ENCODE results near the gene CCDC187.

Gene CCDC187

DNA sequence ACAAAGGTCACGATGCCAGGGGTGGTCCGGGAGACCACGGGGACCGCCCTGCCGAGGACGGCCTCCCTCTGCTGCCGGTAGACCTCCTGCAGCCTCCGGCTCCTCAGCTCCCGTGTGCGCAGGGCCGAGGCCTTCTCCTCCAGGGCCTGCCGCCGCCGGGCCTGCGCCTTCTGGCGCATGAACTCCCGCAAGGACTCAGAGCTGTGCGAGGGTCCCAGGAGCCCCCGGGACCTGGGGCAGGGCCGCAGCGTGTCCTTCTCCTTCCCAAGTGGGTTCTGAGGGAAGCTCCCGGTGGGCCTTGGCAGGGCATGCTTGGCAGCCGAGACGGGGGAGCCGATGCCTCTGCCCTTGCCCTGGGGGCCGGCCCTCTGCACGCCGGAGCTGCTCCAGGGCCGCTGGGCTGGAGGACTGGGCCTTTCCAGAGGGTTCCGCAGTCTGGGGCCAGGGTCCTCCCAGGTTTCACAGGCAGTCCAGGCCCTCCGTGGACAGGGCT is 13.3 kb downstream of the CCDC187 start:
- TF ChIP-seq TAF1 (IDR thresholded peaks at IDR 0.05; ENCODE audit: low read depth, low read length), result no peak
- TF ChIP-seq SPI1 (IDR thresholded peaks at IDR 0.05; ENCODE audit: low read depth, low read length), result no peak
- TF ChIP-seq POLR2AphosphoS5 (IDR thresholded peaks at IDR 0.05; ENCODE audit: low read depth, low read length), result no peak
- TF ChIP-seq POLR2A (IDR thresholded peaks at IDR 0.05; ENCODE audit: low read depth, low read length), result no peak
- TF ChIP-seq POU2F2 (IDR thresholded peaks at IDR 0.05; ENCODE audit: low read depth, low read length), result no peak
- no peak for TF ChIP-seq PAX5 (IDR thresholded peaks at IDR 0.05; ENCODE audit: insufficient read depth, low read length, severe bottlenecking)
- no peak for FAIRE-seq
- no peak for DNase-seq (ENCODE audit: insufficient read length, low spot score)

DNA sequence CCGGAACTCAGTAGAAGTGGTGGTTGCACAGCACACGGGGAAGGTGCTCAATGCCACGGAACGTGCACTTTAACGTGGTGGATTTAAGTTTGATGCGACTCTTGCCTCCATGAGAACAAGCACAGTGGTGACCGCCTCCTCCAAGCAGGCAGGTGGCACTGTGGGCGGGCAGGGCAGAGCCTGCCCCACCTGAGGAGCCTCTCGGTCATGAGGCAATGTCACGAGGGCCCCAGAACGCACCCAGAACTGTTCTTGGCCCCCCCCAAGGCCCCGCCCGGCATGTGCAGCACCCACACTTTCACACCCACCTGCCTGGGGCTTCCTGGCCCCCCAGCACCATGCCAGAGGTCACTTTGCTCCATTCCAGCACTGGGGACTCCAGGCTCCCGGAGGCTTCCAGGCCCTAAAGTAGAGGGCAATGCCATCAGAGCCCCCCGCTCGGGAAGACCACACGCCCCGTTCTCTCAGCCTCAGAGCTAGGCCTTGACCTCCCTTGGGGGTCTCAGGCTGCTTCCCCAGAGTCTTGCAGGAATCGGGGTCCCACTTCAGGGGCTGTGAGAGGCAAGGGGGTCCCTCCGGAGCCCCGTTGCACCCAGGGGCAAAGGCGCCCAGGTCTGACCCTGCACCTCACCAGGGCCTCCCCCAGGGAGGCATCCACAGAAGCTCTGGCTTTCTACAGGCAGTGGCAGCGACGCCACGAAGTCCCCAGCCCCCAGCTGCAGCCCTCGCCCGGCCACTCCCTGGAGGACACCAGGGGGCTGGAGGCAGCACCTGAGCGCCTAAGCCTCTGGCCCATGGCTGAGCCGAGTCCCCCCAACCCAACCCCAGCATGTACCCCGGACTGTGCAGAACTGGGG is 14.0 kb downstream of the CCDC187 start:
- no peak for FAIRE-seq
- TF ChIP-seq POU2F2 (IDR thresholded peaks at IDR 0.05; ENCODE audit: low read depth, low read length) (no peak), POLR2A (IDR thresholded peaks at IDR 0.05; ENCODE audit: low read depth, low read length) (no peak), TAF1 (IDR thresholded peaks at IDR 0.05; ENCODE audit: low read depth, low read length) (no peak), POLR2AphosphoS5 (IDR thresholded peaks at IDR 0.05; ENCODE audit: low read depth, low read length) (no peak), SPI1 (IDR thresholded peaks at IDR 0.05; ENCODE audit: low read depth, low read length) (no peak), PAX5 (IDR thresholded peaks at IDR 0.05; ENCODE audit: insufficient read depth, low read length, severe bottlenecking) (no peak)
- no peak for DNase-seq (ENCODE audit: insufficient read length, low spot score)

DNA sequence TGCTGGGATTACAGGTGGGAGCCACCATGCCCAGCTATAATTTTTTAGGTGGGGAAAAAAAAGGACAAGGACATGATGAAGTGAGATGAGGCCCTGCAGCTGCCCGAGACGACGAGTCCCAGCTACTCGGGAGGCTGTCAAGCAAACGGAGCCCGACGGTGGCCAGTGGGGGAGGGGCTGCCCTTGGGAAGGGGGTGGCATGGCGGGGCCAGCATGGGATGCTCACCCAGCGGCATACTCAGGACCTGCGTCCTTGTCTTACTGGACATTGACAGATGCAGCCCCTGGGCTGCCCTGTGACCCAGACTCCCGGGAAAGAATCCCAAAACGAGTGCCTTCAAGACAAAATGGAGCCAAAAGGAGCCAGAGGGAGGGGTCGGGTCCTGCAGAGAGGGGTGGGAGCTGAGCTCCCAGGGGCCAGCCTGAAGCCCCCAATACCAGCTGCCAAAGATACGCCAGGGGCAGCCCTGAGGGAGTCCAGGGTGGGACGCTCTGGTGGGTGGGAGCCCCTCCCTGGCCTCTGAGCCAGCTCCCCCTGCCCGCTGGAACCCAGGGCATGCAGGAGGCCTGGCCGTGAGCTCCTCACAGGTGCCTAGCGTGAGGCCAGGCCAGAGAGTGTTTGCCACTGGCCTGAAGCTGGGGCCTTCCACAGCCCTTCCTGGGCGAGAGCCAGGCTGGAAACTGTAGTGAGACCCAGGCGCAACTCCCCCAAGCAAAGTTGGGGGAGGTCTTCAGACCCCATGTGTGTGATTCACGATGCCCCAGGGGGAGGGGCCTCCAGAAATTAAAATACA is 15.7 kb downstream of the CCDC187 start:
- no peak for TF ChIP-seq POLR2AphosphoS5 (IDR thresholded peaks at IDR 0.05; ENCODE audit: low read depth, low read length)
- TF ChIP-seq SPI1 (IDR thresholded peaks at IDR 0.05; ENCODE audit: low read depth, low read length), result no peak
- no peak for TF ChIP-seq POU2F2 (IDR thresholded peaks at IDR 0.05; ENCODE audit: low read depth, low read length)
- TF ChIP-seq PAX5 (IDR thresholded peaks at IDR 0.05; ENCODE audit: insufficient read depth, low read length, severe bottlenecking), result no peak
- no peak for TF ChIP-seq POLR2A (IDR thresholded peaks at IDR 0.05; ENCODE audit: low read depth, low read length)
- DNase-seq (ENCODE audit: insufficient read length, low spot score), result no peak
- no peak for FAIRE-seq

DNA sequence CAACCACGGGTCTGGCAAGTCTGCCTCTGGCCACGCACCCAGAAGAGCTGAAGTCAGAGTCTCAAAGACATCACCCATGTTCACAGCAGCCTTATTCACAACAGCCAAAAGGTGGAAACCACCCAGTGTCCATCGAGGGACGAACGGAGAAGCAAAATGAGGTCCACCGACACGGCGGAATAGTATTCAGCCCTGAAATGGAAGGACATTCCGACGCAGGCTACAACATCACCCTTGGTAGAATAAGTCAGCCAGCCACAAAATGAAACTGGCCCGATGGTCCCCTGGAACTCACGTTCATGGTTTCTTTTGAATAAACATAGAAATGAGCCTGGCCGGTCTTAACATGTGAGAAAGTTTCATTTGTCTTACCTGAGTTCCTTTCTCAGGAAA is 16.9 kb downstream of the CCDC187 start:
- TF ChIP-seq POLR2AphosphoS5 (IDR thresholded peaks at IDR 0.05; ENCODE audit: low read depth, low read length) (no peak), POU2F2 (IDR thresholded peaks at IDR 0.05; ENCODE audit: low read depth, low read length) (no peak), TAF1 (IDR thresholded peaks at IDR 0.05; ENCODE audit: low read depth, low read length) (no peak), POLR2A (IDR thresholded peaks at IDR 0.05; ENCODE audit: low read depth, low read length) (no peak), SPI1 (IDR thresholded peaks at IDR 0.05; ENCODE audit: low read depth, low read length) (no peak), PAX5 (IDR thresholded peaks at IDR 0.05; ENCODE audit: insufficient read depth, low read length, severe bottlenecking) (no peak)
- DNase-seq (ENCODE audit: insufficient read length, low spot score) (no peak), FAIRE-seq (no peak)

DNA sequence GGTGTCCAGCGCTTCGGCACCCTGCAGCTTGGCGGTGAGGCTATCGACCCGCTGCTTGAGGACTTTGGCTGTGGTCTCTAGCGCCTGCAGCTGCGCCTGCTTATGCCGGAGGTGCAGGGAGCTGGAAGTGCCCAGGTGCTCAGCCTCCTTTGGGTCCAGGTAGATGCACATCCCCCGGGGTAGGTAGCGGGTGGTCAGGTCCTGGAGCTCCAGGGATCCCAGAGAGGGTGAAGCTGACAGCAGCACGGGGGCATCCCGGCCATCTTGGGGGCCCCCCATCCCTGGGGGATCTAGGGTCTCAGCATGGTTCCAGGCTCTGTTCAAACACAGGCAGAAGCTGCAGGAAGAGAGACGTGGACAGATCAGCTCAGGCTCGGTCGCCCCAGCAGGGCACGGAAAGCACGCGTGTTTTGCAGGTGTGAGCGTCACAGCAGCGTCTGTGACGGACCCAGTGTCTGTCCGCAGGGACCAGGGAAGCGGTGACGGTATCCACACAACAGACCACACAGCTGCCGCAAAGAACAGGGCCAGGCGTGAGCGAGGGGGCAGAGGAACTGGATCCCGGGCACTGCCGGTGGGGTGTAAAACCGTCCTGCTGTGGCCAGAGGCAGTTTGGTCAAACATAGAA is 17.4 kb downstream of the CCDC187 start:
- no peak for TF ChIP-seq TAF1 (IDR thresholded peaks at IDR 0.05; ENCODE audit: low read depth, low read length)
- no peak for TF ChIP-seq SPI1 (IDR thresholded peaks at IDR 0.05; ENCODE audit: low read depth, low read length)
- no peak for TF ChIP-seq POU2F2 (IDR thresholded peaks at IDR 0.05; ENCODE audit: low read depth, low read length)
- no peak for TF ChIP-seq POLR2AphosphoS5 (IDR thresholded peaks at IDR 0.05; ENCODE audit: low read depth, low read length)
- TF ChIP-seq POLR2A (IDR thresholded peaks at IDR 0.05; ENCODE audit: low read depth, low read length), result no peak
- no peak for TF ChIP-seq PAX5 (IDR thresholded peaks at IDR 0.05; ENCODE audit: insufficient read depth, low read length, severe bottlenecking)
- DNase-seq (ENCODE audit: insufficient read length, low spot score), result no peak
- no peak for FAIRE-seq

DNA sequence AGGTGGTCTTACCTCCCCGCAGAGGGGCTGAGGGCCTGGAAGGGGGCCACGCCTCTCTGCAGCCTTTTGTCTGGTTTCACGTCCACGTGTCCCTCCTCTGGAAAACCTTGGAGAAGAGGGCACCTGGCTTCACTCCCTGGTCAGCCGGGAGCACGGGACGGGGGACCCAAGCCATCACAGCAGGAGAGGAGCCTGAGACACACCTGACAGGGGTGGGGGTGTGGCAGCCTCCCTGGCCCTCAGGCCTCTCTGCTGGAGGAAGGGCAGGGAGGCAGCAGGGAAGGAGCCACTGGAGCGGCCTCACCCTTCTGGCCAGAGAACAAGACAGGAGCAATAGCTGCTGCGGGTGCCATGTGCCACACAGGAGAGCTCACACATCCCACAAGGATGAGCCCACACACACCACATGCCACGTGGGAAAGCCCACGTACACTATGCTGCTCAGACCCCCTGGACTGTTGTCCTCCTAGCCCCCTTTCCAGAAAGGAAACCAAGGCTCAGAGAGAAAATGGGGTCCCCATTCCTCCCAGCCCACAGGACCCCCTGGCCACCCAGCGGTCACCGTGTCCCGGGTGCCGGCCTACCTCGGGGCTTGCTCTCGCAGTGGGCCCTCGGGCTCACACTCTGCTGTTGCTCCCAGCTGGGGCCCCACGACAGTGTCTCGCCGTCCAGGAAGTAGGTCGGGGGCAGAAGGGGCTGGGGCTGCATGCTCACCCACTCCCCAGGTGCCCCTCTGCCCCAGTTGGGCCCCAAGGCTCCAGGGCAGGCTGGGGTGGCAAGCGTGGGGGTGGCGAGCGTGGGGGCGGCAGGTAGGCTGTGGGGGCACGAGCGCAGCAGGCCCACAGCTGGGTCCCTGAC is 18.2 kb downstream of the CCDC187 start:
- no peak for FAIRE-seq
- DNase-seq (ENCODE audit: insufficient read length, low spot score), result no peak
- TF ChIP-seq TAF1 (IDR thresholded peaks at IDR 0.05; ENCODE audit: low read depth, low read length), result no peak
- TF ChIP-seq POLR2AphosphoS5 (IDR thresholded peaks at IDR 0.05; ENCODE audit: low read depth, low read length), result no peak
- TF ChIP-seq SPI1 (IDR thresholded peaks at IDR 0.05; ENCODE audit: low read depth, low read length), result no peak
- TF ChIP-seq PAX5 (IDR thresholded peaks at IDR 0.05; ENCODE audit: insufficient read depth, low read length, severe bottlenecking), result no peak
- no peak for TF ChIP-seq POU2F2 (IDR thresholded peaks at IDR 0.05; ENCODE audit: low read depth, low read length)
- no peak for TF ChIP-seq POLR2A (IDR thresholded peaks at IDR 0.05; ENCODE audit: low read depth, low read length)

DNA sequence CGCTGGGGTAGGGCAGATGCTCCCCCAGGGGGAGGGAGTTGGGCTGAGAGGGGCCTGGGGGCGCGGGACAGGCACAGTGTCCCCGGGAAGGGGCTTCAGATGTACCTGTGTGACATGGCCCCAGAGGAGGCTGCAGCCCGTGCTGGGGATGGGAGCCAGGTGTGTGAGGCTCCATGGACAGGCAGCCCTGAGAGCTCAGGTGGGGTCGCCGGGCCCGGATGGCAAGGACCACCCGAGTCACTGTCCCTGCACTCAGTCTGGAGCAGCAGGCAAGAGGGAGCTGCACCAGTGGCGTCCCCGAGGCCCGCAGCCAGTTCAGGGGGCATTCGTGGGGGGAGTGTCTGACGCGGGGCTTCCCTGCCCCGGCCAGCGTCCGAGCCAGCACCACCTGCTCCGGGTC is 18.9 kb downstream of the CCDC187 start:
- TF ChIP-seq POU2F2 (IDR thresholded peaks at IDR 0.05; ENCODE audit: low read depth, low read length), result no peak
- no peak for TF ChIP-seq POLR2A (IDR thresholded peaks at IDR 0.05; ENCODE audit: low read depth, low read length)
- no peak for TF ChIP-seq POLR2AphosphoS5 (IDR thresholded peaks at IDR 0.05; ENCODE audit: low read depth, low read length)
- no peak for TF ChIP-seq SPI1 (IDR thresholded peaks at IDR 0.05; ENCODE audit: low read depth, low read length)
- no peak for TF ChIP-seq PAX5 (IDR thresholded peaks at IDR 0.05; ENCODE audit: insufficient read depth, low read length, severe bottlenecking)
- TF ChIP-seq TAF1 (IDR thresholded peaks at IDR 0.05; ENCODE audit: low read depth, low read length), result no peak
- FAIRE-seq (no peak), DNase-seq (ENCODE audit: insufficient read length, low spot score) (no peak)

DNA sequence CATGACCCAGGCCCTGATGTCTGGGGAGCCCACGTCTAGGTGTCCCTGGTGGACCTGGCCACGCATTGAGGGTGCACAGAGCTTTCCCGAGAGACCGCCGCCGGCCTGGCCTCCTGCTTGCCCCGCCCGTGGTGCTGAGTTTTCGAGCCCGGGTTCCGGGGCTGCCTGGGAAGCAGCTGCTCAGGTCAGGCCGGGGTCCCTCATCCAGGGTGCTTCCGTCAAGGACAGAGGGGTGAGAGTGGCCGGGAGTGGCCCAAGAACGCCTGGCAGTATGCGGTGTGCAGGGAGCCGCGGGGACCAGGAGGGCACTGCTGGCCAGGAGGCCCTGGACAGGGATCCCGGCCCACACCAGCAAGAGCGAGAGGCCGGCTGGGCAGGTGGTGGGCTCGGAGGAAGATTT is 19.6 kb downstream of the CCDC187 start:
- FAIRE-seq, result no peak
- TF ChIP-seq PAX5 (IDR thresholded peaks at IDR 0.05; ENCODE audit: insufficient read depth, low read length, severe bottlenecking) (no peak), TAF1 (IDR thresholded peaks at IDR 0.05; ENCODE audit: low read depth, low read length) (no peak), POU2F2 (IDR thresholded peaks at IDR 0.05; ENCODE audit: low read depth, low read length) (no peak), POLR2A (IDR thresholded peaks at IDR 0.05; ENCODE audit: low read depth, low read length) (no peak), SPI1 (IDR thresholded peaks at IDR 0.05; ENCODE audit: low read depth, low read length) (no peak), POLR2AphosphoS5 (IDR thresholded peaks at IDR 0.05; ENCODE audit: low read depth, low read length) (no peak)
- DNase-seq (ENCODE audit: insufficient read length, low spot score), result no peak

Measured in GM12891 (cell line).